Measurements from ENCODE around the gene NF2.

DNA sequence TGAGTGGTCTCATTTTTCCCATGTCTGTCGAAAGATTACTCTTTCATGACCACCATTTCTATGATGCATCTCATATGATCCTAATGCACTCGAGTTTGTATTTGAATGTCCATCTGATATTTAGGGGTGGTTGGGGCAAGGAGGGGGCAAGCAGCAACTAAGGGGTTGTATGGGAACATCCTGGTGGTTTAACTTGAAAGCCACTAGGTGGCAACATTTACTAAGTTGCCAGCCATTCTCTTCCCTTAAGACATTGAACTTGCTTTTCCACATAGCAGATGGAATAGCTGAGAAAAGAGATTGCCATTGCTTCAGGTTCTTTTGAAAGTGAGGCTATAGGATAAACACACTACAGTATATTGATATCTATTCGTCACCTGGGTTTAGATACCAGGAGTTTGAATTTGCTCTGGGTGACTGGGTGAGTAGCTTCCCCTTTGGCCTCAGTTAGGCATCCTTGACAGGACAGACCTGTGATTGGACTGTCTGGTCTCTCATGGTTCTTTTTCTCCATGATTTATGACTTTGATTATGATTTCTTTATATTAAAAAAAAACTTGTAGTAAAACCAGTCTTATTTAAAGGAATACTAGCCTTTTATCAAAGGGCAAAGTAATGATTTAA, 32.4 kb downstream of the NF2 start:
- TF ChIP-seq, protein P1, sequence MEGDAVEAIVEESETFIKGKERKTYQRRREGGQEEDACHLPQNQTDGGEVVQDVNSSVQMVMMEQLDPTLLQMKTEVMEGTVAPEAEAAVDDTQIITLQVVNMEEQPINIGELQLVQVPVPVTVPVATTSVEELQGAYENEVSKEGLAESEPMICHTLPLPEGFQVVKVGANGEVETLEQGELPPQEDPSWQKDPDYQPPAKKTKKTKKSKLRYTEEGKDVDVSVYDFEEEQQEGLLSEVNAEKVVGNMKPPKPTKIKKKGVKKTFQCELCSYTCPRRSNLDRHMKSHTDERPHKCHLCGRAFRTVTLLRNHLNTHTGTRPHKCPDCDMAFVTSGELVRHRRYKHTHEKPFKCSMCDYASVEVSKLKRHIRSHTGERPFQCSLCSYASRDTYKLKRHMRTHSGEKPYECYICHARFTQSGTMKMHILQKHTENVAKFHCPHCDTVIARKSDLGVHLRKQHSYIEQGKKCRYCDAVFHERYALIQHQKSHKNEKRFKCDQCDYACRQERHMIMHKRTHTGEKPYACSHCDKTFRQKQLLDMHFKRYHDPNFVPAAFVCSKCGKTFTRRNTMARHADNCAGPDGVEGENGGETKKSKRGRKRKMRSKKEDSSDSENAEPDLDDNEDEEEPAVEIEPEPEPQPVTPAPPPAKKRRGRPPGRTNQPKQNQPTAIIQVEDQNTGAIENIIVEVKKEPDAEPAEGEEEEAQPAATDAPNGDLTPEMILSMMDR (IDR thresholded peaks at IDR 0.05), result peak; percentile 40 to 68 (median 63)
- TF ChIP-seq POLR2A (IDR thresholded peaks at IDR 0.05), result no peak
